BE2C (cell line): Measurements from ENCODE around the gene PHACTR3.

Experiments
- DNase-seq: peaks from one replicate; pipeline ENCODE4 v3.0.0-alpha.2; 2020
- H3K27me3 ChIP-seq: fragments of 250-450 bp; sonication (Bioruptor Pico); 2 replicates; pipeline ENCODE4 v1.5.1; 2020; ENCODE audit warnings: mild to moderate bottlenecking
- H3K36me3 ChIP-seq: fragments of 250-450 bp; sonication (Bioruptor Pico); 2 replicates; pipeline ENCODE4 v1.5.1; 2020; ENCODE audit warnings: mild to moderate bottlenecking
- H3K4me1 ChIP-seq: fragments of 250-450 bp; sonication (Bioruptor Pico); 2 replicates; pipeline ENCODE4 v1.5.1; 2020
- H3K4me3 ChIP-seq: 2 replicates; pipeline ENCODE4 v1.5.1; 2011; ENCODE audit warnings: low read depth, low read length
- H3K9me3 ChIP-seq: fragments of 250-450 bp; sonication (Bioruptor Pico); 2 replicates; pipeline ENCODE4 v1.5.1; 2020
- TF ChIP-seq, protein P1 (sequence below): IDR thresholded peaks from 2 replicates; pipeline ENCODE4 v1.5.1; 2012; ENCODE audit warnings: mild to moderate bottlenecking, low read depth, low read length

PHACTR3 gene

DNA sequence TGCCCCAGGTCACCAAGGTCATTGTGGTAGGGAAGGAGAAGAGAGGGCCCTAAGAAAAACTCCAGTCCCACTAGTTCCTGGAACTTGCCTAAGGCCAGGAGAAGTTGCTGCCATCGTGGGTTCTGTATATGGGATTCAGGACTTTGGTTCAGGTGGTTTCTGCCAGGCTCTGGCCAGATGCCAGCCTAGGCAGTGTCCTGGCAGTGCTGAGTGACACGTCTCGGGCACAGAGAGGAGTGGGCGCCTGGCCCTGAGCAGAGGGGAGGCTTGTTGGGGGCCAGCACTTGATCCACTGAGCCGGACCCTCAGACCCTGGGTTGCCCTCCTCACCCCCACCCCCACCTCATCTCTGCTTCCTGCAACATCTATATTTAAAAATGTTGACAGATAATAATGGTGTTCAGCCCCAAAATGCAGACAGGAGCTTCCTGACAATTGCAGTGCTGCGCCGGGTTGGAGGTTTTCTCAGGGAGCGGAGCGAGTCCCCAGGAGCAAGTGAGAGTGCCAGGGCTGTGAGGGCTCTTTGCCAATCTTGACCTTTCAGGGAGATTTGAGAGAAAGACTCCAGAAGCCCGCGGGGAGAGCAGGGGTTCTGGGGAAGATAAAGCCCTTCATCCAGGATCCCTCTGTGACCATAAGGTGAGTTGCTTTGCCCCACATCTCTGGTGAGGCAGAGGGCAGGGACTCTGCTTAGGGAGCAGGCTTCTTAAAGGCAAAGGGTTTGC is 71.9 kb downstream of the PHACTR3 start:
- Histone ChIP-seq H3K9me3 (no peaks in the 10 kb centered on the region), H3K4me3 (no peak overlapping the region), H3K36me3 (no peaks in the 10 kb centered on the region), H3K27me3 (peaks cover 19% of the 10 kb centered on the region), H3K4me1 (no peaks in the 10 kb centered on the region)
- TF ChIP-seq, protein P1, sequence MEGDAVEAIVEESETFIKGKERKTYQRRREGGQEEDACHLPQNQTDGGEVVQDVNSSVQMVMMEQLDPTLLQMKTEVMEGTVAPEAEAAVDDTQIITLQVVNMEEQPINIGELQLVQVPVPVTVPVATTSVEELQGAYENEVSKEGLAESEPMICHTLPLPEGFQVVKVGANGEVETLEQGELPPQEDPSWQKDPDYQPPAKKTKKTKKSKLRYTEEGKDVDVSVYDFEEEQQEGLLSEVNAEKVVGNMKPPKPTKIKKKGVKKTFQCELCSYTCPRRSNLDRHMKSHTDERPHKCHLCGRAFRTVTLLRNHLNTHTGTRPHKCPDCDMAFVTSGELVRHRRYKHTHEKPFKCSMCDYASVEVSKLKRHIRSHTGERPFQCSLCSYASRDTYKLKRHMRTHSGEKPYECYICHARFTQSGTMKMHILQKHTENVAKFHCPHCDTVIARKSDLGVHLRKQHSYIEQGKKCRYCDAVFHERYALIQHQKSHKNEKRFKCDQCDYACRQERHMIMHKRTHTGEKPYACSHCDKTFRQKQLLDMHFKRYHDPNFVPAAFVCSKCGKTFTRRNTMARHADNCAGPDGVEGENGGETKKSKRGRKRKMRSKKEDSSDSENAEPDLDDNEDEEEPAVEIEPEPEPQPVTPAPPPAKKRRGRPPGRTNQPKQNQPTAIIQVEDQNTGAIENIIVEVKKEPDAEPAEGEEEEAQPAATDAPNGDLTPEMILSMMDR: no peak
- DNase-seq: no peak

DNA sequence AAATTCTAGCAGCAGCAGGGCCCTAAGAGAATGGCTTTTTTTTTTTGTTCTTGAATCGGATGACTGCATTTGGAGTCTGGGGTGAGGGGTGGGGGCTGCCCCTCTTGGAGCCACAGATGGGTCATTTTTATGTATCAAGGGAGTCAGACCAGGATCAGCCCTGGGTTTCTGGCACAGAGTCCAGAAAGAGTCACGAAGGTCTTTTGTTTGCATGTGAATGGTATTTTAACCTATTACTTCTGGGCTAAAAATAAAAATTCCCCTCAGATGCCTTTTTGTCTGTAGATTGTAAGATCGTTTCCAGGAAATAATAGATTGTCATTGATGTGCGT is 72.5 kb downstream of the PHACTR3 start:
- H3K36me3 ChIP-seq: no peaks in the 10 kb centered on the region
- no peak overlapping the region for H3K4me3 ChIP-seq
- H3K27me3 ChIP-seq: peaks cover 19% of the 10 kb centered on the region
- no peak for DNase-seq
- TF ChIP-seq, protein P1: no peak
- H3K4me1 ChIP-seq: no peaks in the 10 kb centered on the region
- no peaks in the 10 kb centered on the region for H3K9me3 ChIP-seq

DNA sequence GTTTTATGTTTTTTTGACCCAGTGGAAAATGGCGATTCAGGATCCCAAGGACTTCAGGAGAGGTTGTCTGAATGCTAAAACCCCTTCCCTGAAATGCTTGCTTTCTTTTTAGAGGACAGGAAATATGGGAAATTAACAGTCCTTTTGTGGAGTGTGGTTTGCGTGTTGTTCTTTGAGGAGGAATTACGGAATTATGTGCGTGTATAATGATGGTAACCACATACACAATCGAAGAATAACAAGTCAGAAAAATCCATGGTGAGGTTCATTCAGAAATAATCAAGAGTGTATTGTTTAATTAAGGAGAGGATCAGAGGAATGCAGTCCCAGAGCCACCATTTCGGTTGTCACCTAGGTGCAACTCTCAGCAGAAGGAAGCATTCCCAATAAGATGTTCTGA is 73.2 kb downstream of the PHACTR3 start:
- no peak for DNase-seq
- Histone ChIP-seq H3K4me3 (no peak overlapping the region), H3K9me3 (no peaks in the 10 kb centered on the region), H3K4me1 (no peaks in the 10 kb centered on the region), H3K36me3 (no peaks in the 10 kb centered on the region), H3K27me3 (peaks cover 19% of the 10 kb centered on the region)
- TF ChIP-seq, protein P1: no peak

DNA sequence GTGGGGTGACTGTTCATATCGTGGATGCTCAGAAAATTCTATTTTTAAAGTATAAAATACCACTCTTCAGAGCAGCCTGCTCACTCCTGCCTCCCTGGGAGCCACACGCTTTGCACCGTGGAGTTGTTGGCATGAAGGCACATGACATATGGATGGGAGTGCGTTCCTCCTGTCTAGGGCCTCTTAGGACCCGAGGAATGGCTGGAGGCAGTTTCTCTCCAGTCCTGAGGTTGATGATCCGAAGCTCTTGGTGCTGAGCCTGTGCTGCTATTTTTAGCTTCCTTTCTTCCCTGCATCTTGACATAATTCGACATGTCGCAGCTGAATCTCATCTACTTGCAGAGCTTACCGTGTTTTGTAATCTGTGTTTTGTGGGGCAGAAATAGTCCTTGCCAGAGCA is 73.9 kb downstream of the PHACTR3 start:
- H3K36me3 ChIP-seq: no peaks in the 10 kb centered on the region
- TF ChIP-seq, protein P1: no peak
- H3K4me1 ChIP-seq: no peaks in the 10 kb centered on the region
- H3K9me3 ChIP-seq: no peaks in the 10 kb centered on the region
- H3K4me3 ChIP-seq: no peak overlapping the region
- H3K27me3 ChIP-seq: peaks cover 19% of the 10 kb centered on the region
- DNase-seq: no peak

DNA sequence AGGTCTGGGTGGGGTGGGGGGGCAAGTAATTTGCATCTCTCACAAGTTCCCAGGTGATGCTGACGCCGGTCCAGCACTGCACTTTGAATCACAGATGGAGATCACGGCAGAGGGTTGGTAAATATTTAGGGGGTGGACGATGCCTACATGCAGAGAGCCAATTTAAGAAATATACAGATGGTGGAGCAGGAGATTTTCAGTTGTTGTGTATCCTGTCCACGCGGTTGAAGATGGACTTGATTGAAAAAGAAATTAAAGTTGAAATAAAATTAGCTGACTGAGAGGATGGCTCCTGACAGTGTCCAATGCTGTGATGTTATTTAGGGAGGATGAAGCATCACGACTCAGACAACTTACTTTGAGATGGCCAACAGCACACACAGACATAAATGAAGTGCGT is 74.6 kb downstream of the PHACTR3 start:
- no peak for DNase-seq
- Histone ChIP-seq H3K27me3 (peaks cover 17% of the 10 kb centered on the region), H3K9me3 (no peaks in the 10 kb centered on the region), H3K4me3 (no peak overlapping the region), H3K36me3 (no peaks in the 10 kb centered on the region), H3K4me1 (no peaks in the 10 kb centered on the region)
- TF ChIP-seq, protein P1: no peak

DNA sequence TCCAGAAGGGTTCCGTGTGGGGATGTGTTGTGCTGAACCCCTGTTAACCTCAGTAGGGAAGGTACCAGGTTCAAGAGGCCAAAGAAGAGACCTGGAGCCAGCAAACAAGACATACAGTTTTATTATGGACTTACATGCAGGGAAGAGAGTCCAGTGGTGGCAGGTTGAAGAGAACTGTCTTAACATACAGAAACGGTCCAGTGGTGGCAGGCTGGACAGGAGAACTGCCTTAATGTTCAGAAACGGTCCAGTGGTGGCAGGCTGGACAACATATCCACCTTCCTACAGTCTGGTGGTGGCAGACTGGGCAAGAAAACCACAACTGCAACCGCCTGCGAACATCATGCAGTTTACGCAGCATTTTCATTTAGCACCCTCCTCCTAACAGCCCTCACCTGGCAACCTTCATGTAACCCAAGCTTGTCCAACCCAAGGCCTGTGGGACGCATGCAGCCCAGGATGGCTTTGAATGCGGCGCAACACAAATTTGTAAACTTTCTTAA is 75.9 kb downstream of the PHACTR3 start:
- Histone ChIP-seq H3K4me3 (no peak overlapping the region), H3K27me3 (peaks cover 15% of the 10 kb centered on the region), H3K9me3 (no peaks in the 10 kb centered on the region), H3K36me3 (no peaks in the 10 kb centered on the region), H3K4me1 (no peaks in the 10 kb centered on the region)
- DNase-seq: no peak
- TF ChIP-seq, protein P1: no peak
